Measurements from ENCODE around the gene PTHLH. TPM values are rescaled to one million over a fixed set of nuclear protein-coding genes. Genes with fewer than 3 reads are reported as not detected.

Gene PTHLH
- total RNA-seq, 4 donors from 2014 or later = not detected

DNA sequence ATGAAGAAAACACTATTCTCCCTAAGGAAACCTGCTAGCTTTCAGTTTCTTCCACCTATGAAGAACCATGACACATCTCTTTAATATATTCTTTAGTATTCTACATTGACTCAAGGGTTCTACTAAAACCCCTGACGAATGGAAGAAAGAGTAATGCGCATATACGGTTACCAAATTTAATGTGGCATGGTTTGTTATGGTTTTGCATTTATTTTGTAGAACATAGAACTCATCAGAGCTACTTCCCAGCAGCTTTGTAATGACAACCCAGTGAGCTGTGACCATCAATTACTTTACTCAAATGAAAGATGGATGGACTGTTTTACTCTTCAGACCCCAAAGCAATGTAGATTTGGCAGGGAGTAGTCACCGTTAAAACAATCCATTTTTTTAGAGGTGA, 19.2 kb downstream of the PTHLH start:
- Histone ChIP-seq H3K4me1 (no peaks in the 10 kb centered on the region), H3K27me3 (no peaks in the 10 kb centered on the region), H3K9me3 (no peaks in the 10 kb centered on the region), H3K27ac (no peak overlapping the region), H3K4me3 (no peak overlapping the region), H3K36me3 (no peaks in the 10 kb centered on the region)
- TF ChIP-seq POLR2A (IDR thresholded peaks at IDR 0.05) = no peak
- TF ChIP-seq, protein P1, sequence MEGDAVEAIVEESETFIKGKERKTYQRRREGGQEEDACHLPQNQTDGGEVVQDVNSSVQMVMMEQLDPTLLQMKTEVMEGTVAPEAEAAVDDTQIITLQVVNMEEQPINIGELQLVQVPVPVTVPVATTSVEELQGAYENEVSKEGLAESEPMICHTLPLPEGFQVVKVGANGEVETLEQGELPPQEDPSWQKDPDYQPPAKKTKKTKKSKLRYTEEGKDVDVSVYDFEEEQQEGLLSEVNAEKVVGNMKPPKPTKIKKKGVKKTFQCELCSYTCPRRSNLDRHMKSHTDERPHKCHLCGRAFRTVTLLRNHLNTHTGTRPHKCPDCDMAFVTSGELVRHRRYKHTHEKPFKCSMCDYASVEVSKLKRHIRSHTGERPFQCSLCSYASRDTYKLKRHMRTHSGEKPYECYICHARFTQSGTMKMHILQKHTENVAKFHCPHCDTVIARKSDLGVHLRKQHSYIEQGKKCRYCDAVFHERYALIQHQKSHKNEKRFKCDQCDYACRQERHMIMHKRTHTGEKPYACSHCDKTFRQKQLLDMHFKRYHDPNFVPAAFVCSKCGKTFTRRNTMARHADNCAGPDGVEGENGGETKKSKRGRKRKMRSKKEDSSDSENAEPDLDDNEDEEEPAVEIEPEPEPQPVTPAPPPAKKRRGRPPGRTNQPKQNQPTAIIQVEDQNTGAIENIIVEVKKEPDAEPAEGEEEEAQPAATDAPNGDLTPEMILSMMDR (IDR thresholded peaks at IDR 0.05) = no peak
- no peak for DNase-seq

DNA sequence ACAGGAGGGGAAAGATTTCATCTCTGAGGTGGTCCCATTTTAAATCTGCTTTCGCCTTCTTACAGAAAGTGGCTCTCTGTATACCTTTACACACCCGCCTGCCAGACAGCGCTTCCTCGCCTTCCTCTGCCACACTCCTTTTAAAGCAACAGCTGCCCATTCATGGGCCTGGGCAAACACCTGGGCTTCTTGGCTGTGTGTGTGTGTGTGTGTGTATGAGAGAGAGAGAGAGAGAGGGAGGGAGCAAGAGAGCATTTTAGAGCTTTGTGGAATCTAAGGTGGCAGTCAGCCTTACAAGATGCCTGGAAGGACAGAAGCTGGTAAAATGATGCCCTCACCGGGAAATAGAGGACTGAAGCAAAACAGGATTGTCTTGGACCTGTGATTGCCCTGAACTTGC, 20.0 kb downstream of the PTHLH start:
- no peaks in the 10 kb centered on the region for H3K9me3 ChIP-seq
- no peak overlapping the region for H3K4me3 ChIP-seq
- no peak for DNase-seq
- H3K4me1 ChIP-seq = no peaks in the 10 kb centered on the region
- no peak overlapping the region for H3K27ac ChIP-seq
- TF ChIP-seq, protein P1 (IDR thresholded peaks at IDR 0.05) = no peak
- TF ChIP-seq POLR2A (IDR thresholded peaks at IDR 0.05) = no peak
- no peaks in the 10 kb centered on the region for H3K27me3 ChIP-seq
- no peaks in the 10 kb centered on the region for H3K36me3 ChIP-seq

DNA sequence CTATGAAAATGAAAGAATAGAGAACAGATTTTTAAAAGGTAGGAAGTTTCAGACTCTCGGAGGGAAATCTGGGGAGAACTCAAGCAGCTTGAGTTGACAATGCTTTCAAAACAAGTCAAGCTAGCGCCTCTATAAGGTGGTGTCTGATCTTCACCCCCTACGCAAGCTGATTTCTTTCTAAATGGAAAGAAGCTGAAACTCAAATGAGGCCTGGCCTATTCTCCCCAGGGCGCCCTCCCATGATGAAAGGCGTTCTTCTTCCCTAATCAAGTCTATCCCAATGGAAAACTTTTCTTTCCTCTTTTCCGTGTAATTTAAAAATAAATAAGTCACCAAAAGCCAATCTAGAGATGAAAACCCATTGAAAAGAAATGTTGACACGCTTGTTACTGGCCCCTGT, 20.6 kb downstream of the PTHLH start:
- TF ChIP-seq, protein P1 (IDR thresholded peaks at IDR 0.05) = no peak
- no peaks in the 10 kb centered on the region for H3K9me3 ChIP-seq
- no peaks in the 10 kb centered on the region for H3K27me3 ChIP-seq
- no peak for DNase-seq
- no peaks in the 10 kb centered on the region for H3K4me1 ChIP-seq
- H3K4me3 ChIP-seq = no peak overlapping the region
- no peaks in the 10 kb centered on the region for H3K36me3 ChIP-seq
- H3K27ac ChIP-seq = no peak overlapping the region

DNA sequence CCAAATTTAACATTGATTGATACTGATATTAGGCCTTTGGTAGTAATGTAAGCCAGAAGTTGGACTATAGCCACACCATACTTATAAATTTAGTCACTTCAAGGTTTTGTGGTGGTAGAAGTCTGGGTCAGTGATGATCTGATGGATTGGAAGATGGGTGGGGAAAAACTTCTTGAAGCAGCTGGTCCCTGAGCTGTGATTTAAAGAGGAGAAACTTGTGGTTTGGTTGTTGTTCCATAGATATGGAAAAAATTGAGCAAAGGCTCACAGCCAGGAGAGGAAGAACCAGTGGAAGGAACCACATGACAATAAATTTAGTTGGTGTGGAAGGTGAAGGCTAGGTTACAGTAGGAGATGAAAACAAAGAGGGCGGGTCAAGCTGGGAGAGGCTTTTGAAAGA, 26.1 kb downstream of the PTHLH start:
- Histone ChIP-seq H3K4me1 (no peaks in the 10 kb centered on the region), H3K27me3 (no peaks in the 10 kb centered on the region), H3K4me3 (no peak overlapping the region), H3K27ac (no peak overlapping the region), H3K9me3 (no peaks in the 10 kb centered on the region), H3K36me3 (no peaks in the 10 kb centered on the region)
- no peak for DNase-seq
- no peak for TF ChIP-seq POLR2A (IDR thresholded peaks at IDR 0.05)
- TF ChIP-seq, protein P1 (IDR thresholded peaks at IDR 0.05) = no peak

DNA sequence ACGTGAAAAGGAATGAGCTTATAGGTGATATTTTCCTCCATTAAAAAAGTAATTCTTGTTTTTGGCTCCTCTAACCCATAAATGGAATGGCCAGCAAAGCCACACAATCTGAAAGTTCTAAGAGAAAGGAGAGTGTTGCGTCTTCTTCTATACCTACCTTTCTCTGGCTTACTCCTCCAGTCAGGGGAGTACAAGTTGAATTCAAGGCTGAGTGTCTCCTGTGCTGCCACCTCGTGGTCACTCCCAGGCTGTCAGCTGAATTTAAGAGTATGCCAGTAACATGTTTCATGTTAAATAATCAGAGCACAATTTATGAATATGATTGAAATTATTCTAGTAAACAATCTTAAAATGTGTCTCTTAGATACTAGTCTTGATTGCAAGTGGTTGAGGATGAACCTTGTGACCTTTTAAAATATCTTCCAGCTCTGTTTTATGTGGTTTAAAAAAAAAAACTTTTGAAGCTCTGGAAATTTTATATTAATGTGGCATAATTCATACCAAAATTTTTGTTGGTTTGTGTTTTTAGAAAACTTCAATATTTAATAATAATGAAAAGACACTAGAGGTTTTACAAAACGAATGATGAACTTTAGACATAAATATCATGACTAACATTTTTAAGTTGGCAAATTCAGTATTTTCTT, 31.7 kb downstream of the PTHLH start:
- peak; percentile 64 to 89 (median 80) for DNase-seq
- H3K9me3 ChIP-seq = no peaks in the 10 kb centered on the region
- no peak overlapping the region for H3K27ac ChIP-seq
- no peaks in the 10 kb centered on the region for H3K4me1 ChIP-seq
- no peaks in the 10 kb centered on the region for H3K36me3 ChIP-seq
- no peak overlapping the region for H3K4me3 ChIP-seq
- H3K27me3 ChIP-seq = no peaks in the 10 kb centered on the region
- TF ChIP-seq, protein P1 (IDR thresholded peaks at IDR 0.05) = peak; percentile 29 to 81 (median 74)
- TF ChIP-seq POLR2A (IDR thresholded peaks at IDR 0.05) = no peak

DNA sequence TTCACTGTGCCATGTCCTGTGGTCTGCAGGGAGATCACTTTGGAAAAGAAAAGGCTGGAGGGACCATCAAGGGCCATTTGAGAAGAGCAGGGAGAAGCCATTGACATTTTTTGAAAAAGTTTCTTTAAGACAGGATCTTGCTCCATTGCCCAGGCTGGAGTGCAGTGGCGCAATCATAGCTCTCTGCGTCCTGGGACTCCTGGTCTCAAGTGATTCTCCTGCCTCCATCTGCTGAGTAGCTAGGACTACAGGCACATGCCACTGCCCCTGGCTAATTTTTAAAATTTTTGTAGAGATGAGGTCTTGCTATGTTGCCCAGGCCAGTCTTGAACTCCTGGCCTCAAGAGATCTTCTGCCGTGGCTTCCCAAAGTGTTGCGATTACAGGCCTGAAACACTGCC, 32.3 kb downstream of the PTHLH start:
- no peak for TF ChIP-seq POLR2A (IDR thresholded peaks at IDR 0.05)
- TF ChIP-seq, protein P1 (IDR thresholded peaks at IDR 0.05) = no peak
- no peak for DNase-seq
- Histone ChIP-seq H3K9me3 (no peaks in the 10 kb centered on the region), H3K4me3 (no peak overlapping the region), H3K4me1 (no peaks in the 10 kb centered on the region), H3K36me3 (no peaks in the 10 kb centered on the region), H3K27me3 (no peaks in the 10 kb centered on the region), H3K27ac (no peak overlapping the region)
